ENCODE data around the gene SLC66A1. TPM values are rescaled to one million over a fixed set of nuclear protein-coding genes. Genes with fewer than 3 reads are reported as not detected.

The SLC66A1 gene
- total RNA-seq, 2 experiments from 2014 or later: 9.2 to 9.6 TPM

DNA sequence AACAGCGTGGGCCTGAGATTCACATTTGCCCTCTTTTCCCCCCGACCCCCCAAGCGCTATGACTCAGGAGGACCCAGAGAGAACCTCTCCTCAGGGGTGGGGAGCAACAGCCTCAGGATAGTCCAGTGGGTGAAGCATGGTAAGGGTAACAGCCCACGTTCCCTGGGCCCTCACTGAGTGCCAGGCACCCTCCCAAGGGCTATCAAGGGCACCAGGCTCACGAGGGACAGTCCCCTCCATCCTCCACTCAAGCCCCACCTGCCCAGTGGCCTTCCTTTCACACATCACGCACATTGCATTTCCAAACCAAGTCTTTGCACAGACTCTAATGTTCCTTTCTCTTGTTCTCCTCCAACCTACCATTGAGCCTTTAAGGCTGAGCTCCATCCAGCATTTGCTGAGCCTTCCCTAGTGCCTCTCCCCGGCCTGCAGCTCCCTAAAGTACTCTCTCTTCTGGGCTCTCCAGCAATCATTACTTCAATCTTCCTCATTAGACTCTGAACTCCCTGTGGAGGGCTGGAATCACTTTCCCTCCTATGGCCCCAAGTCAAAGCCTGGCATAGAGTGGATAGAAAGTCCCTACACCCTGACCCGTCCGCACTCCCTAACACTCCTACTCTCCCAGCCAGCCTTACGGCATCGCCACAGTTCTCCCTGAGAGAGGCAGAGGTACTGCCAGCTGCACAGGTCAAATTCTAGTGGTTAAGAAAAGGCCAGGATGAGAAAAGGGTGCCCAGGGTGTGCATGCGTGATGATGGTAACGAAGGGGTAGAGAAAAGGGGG is 1.2 kb upstream of the SLC66A1 start:
- DNase-seq (no peak), ATAC-seq (ENCODE audit: low read depth) (no peak)
- H3K27ac Mint-ChIP-seq: peak overlapping the region; percentile 83
- H3K4me1 Mint-ChIP-seq: peaks cover 33% of the 10 kb centered on the region
- no peaks in the 10 kb centered on the region for H3K27me3 Mint-ChIP-seq
- no peaks in the 10 kb centered on the region for H3K9me3 Mint-ChIP-seq
- peak overlapping the region; percentile 95 for H3K4me3 Mint-ChIP-seq
- POLR2A ChIA-PET: interaction anchor here (0.8 kb wide), 1 partner anchor 100 kb away, joined by 3 read pairs; the partner anchor contains the start of gene UBR4
- peaks cover 8% of the 10 kb centered on the region for H3K36me3 Mint-ChIP-seq

DNA sequence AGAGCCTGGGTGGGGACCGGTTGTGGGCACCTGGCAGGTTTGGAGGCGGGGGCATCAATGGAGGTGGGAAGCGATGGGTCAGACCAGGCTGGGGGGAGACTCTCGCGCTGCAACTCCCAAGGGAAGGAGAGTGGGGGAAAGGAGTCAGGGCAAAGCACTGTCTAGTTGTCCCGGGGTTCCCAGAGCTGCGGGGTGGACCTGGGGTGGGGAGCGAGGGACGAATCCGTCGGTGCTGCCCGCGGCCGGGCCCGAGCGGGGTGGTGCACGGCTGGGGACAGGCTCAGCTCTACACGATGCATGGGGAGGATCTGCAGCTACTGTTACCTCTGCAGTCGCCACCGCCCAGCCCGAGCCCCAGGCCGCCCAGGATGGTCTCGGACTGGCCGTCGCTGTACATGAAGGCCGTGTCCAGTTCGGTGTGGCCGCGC is 609 bp upstream of the SLC66A1 start:
- peak; percentile 28 for ATAC-seq (ENCODE audit: low read depth)
- peaks cover 38% of the 10 kb centered on the region for H3K4me1 Mint-ChIP-seq
- POLR2A ChIA-PET: interaction anchor here (0.8 kb wide), 1 partner anchor 101 kb away, joined by 3 read pairs; the partner anchor contains the start of gene UBR4

GRCh38 chr1:19312782-19313635 is 883 bp downstream of the SLC66A1 start:
- no peaks in the 10 kb centered on the region for H3K36me3 Mint-ChIP-seq
- DNase-seq: peak; percentile 31
- ATAC-seq (ENCODE audit: low read depth): no peak
- H3K27ac Mint-ChIP-seq: peak overlapping the region; percentile 5
- no peaks in the 10 kb centered on the region for H3K9me3 Mint-ChIP-seq
- H3K4me1 Mint-ChIP-seq: peaks cover 39% of the 10 kb centered on the region
- peak overlapping the region; percentile 51 for H3K4me3 Mint-ChIP-seq
- no peaks in the 10 kb centered on the region for H3K27me3 Mint-ChIP-seq
- POLR2A ChIA-PET: interaction anchor here (1.0 kb wide), 1 partner anchor 17 kb away, joined by 3 read pairs; no protein-coding TSS in a partner anchor

More for the DNA sequence above, 609 bp upstream of the SLC66A1 start:
- Mint-ChIP-seq H3K27ac (peak overlapping the region; percentile 83), H3K4me3 (peak overlapping the region; percentile 95), H3K9me3 (no peaks in the 10 kb centered on the region), H3K36me3 (peaks cover 8% of the 10 kb centered on the region), H3K27me3 (no peaks in the 10 kb centered on the region)
- no peak for DNase-seq

DNA sequence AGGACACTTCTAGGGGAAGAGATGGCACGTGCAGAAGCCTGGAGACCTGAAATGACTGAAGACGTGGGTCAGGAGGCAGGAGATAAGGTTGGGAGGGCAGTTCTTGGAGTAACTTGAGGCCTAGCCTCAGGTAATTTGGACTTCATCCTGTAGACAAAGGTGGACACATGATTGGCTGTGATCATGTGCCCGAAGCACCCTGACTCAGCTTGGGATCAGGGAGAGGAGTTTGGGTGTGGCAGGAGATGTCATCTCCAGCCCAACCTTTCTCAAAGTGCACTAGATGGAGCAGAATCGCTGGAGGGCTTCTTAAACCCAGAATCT is 1.5 kb downstream of the SLC66A1 start:
- Mint-ChIP-seq H3K27ac (peak overlapping the region; percentile 5), H3K27me3 (no peaks in the 10 kb centered on the region)
- POLR2A ChIA-PET: no interaction called here

GRCh38 chr1:19313961-19314882 is 2.1 kb downstream of the SLC66A1 start:
- ATAC-seq (ENCODE audit: low read depth): no peak
- no peak overlapping the region for H3K27ac Mint-ChIP-seq
- no peak overlapping the region for H3K4me3 Mint-ChIP-seq
- POLR2A ChIA-PET: interaction anchor here (0.8 to 1.2 kb wide), 2 partner anchors 21 to 339 kb away, joined by 3 read pairs; no protein-coding TSS in a partner anchor
- DNase-seq: no peak
- H3K9me3 Mint-ChIP-seq: no peaks in the 10 kb centered on the region
- no peaks in the 10 kb centered on the region for H3K36me3 Mint-ChIP-seq
- H3K4me1 Mint-ChIP-seq: peaks cover 35% of the 10 kb centered on the region
- H3K27me3 Mint-ChIP-seq: no peaks in the 10 kb centered on the region

More for the DNA sequence above, 1.5 kb downstream of the SLC66A1 start:
- no peaks in the 10 kb centered on the region for H3K36me3 Mint-ChIP-seq
- ATAC-seq (ENCODE audit: low read depth) (no peak), DNase-seq (no peak)
- H3K4me1 Mint-ChIP-seq: peaks cover 39% of the 10 kb centered on the region
- no peaks in the 10 kb centered on the region for H3K9me3 Mint-ChIP-seq
- peak overlapping the region; percentile 51 for H3K4me3 Mint-ChIP-seq

DNA sequence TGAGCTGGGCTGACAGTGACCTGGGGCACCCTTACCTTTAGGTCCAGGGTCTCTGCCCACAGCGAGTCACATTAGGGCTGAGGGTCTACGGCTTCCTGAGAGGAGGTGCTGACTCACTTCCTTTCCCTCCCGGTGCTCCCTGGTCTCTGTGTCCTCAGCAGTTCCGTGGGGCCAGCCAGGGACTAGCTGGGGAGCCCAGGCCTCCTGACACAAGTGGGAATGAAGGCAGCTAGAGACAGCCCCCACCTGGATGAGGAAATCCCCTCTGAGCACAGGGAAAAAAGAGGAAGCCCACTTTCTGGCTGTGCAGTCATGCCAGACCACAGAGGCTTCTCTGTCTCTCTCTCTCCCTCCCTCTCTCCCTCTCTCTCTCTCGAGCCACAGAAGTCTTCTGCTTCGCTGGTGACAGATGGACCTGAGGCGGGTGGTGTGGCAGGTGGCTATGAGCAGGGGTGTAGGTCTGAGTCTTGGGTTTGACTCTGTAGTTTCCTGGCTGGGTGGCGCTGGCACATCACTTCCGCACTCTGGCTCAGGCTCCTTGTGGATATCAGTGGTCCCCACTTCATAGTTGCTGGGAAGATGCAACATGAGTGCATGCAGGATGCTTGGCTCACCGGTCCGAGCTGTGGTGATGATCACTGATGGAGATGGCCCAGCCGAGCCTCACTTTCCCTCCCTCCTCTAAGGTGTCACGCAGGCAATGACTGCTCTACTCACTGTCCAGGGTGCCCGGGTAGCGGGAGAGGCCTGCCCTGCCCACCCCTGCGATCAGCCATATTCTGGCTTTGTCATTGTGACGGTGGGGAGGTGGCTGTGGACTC is 3.5 kb downstream of the SLC66A1 start:
- no peaks in the 10 kb centered on the region for H3K27me3 Mint-ChIP-seq
- POLR2A ChIA-PET: interaction anchor here (0.8 kb wide), 1 partner anchor 22 kb away, joined by 3 read pairs; no protein-coding TSS in a partner anchor
- H3K36me3 Mint-ChIP-seq: no peaks in the 10 kb centered on the region
- DNase-seq (no peak), ATAC-seq (ENCODE audit: low read depth) (no peak)
- H3K4me1 Mint-ChIP-seq: peaks cover 34% of the 10 kb centered on the region
- H3K27ac Mint-ChIP-seq: peak overlapping the region; percentile 63
- peak overlapping the region; percentile 62 for H3K4me3 Mint-ChIP-seq
- no peaks in the 10 kb centered on the region for H3K9me3 Mint-ChIP-seq

GRCh38 chr1:19317126-19317910 is 5.2 kb downstream of the SLC66A1 start:
- no peak overlapping the region for H3K27ac Mint-ChIP-seq

DNA sequence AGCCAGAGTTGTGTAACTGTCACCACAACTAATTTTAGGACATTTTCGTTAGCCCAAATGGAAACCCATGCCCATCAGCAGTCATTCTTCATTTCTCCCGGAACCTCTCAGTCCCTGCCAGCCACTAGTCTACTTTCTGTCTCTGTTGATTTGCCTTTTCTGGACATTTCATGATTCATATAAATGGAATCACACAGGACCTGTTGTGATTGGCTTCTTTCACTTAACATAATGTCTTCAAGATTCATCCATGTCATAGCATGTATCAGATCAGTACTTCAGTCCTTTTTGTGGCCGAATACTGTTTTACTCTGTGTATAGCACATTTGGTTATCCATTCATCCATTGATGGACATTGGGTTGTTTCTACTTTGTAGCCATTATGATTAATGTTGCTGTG is 7.1 kb downstream of the SLC66A1 start:
- Mint-ChIP-seq H3K9me3 (no peaks in the 10 kb centered on the region), H3K36me3 (peaks cover 3% of the 10 kb centered on the region), H3K4me1 (peaks cover 18% of the 10 kb centered on the region), H3K4me3 (no peak overlapping the region), H3K27me3 (no peaks in the 10 kb centered on the region), H3K27ac (no peak overlapping the region)
- DNase-seq (no peak), ATAC-seq (ENCODE audit: low read depth) (no peak)
- POLR2A ChIA-PET: no interaction called here

More at GRCh38 chr1:19317126-19317910, 5.2 kb downstream of the SLC66A1 start:
- Mint-ChIP-seq H3K4me1 (peaks cover 27% of the 10 kb centered on the region), H3K36me3 (peaks cover 3% of the 10 kb centered on the region), H3K9me3 (no peaks in the 10 kb centered on the region), H3K4me3 (no peak overlapping the region), H3K27me3 (no peaks in the 10 kb centered on the region)
- POLR2A ChIA-PET: no interaction called here
- DNase-seq (no peak), ATAC-seq (ENCODE audit: low read depth) (no peak)

- Mint-ChIP-seq H3K27me3 (no peaks in the 10 kb centered on the region), H3K27ac (no peak overlapping the region), H3K9me3 (no peaks in the 10 kb centered on the region), H3K36me3 (peaks cover 3% of the 10 kb centered on the region), H3K4me3 (no peak overlapping the region), H3K4me1 (peaks cover 4% of the 10 kb centered on the region)
- ATAC-seq (ENCODE audit: low read depth): no peak
- POLR2A ChIA-PET: no interaction called here
- DNase-seq: no peak
These were observed 8.9 kb downstream of the SLC66A1 start for GRCh38 chr1:19321071-19321470.

GRCh38 chr1:19322481-19322880 is 10.4 kb downstream of the SLC66A1 start:
- H3K27ac Mint-ChIP-seq: no peak overlapping the region
- H3K36me3 Mint-ChIP-seq: peaks cover 3% of the 10 kb centered on the region
- no peaks in the 10 kb centered on the region for H3K27me3 Mint-ChIP-seq
- POLR2A ChIA-PET: no interaction called here
- no peak for DNase-seq
- ATAC-seq (ENCODE audit: low read depth): no peak
- H3K4me3 Mint-ChIP-seq: no peak overlapping the region
- H3K4me1 Mint-ChIP-seq: no peaks in the 10 kb centered on the region
- H3K9me3 Mint-ChIP-seq: no peaks in the 10 kb centered on the region

- H3K27ac Mint-ChIP-seq: no peak overlapping the region
- no peak overlapping the region for H3K4me3 Mint-ChIP-seq
- H3K36me3 Mint-ChIP-seq: peaks cover 3% of the 10 kb centered on the region
- ATAC-seq (ENCODE audit: low read depth) (no peak), DNase-seq (no peak)
- POLR2A ChIA-PET: no interaction called here
- no peaks in the 10 kb centered on the region for H3K27me3 Mint-ChIP-seq
- no peaks in the 10 kb centered on the region for H3K9me3 Mint-ChIP-seq
- H3K4me1 Mint-ChIP-seq: no peaks in the 10 kb centered on the region
These were observed 12.0 kb downstream of the SLC66A1 start for GRCh38 chr1:19323987-19324664.
